Thoracic aorta endothelial cell (primary cell): ENCODE results near the gene ELAVL2. TPM values are rescaled to one million over a fixed set of nuclear protein-coding genes. Genes with fewer than 3 reads are reported as not detected.

Source experiments
- total RNA-seq: library from RNA; depleted of rRNA; stranded (reverse); fragments of >200 nt; gene quantifications from 2 replicates; pipeline ENCODE4 v1.2.3, GENCODE V29; 2012

Gene ELAVL2
- total RNA-seq, result 0.13 and 2.2 TPM in 2 replicates

GRCh38 chr9:23826120-23826629 lies at the start of gene ELAVL2:
Gene ELAVL2, minus strand, starts transcription at chr9:23826240. Its CDS starts 64,006 bp downstream, at chr9:23762234.

